H54 (cell line): ENCODE data around the gene SYNDIG1.

ENCODE experiments used
- DNase-seq: peaks from one replicate; pipeline ENCODE4 v3.0.0; 2011; ENCODE audit warnings: low spot score, mixed read lengths; ENCODE audit not compliant: insufficient read length
- FAIRE-seq: peaks from 3 replicates; lab custom pipeline; 2011; peaks lifted over from hg19 to GRCh38; lab: Jason Lieb, UNC
- POLR2A ChIP-seq: IDR thresholded peaks from 2 replicates; pipeline ENCODE4 v1.6.1; 2011; ENCODE audit warnings: low read depth, mild to moderate bottlenecking, low read length

The SYNDIG1 gene

GRCh38 chr20:24452498-24453127, 16.8 kb upstream of the SYNDIG1 start:
- FAIRE-seq (no peak), DNase-seq (no peak)
- no peak for TF ChIP-seq POLR2A

GRCh38 chr20:24453869-24454268, 15.6 kb upstream of the SYNDIG1 start:
- FAIRE-seq = no peak
- DNase-seq = no peak
- no peak for TF ChIP-seq POLR2A

GRCh38 chr20:24455081-24455480, 14.3 kb upstream of the SYNDIG1 start:
- no peak for TF ChIP-seq POLR2A
- FAIRE-seq = no peak
- no peak for DNase-seq

- FAIRE-seq = no peak
- no peak for DNase-seq
Observed at GRCh38 chr20:24456398-24456781, 13.0 kb upstream of the SYNDIG1 start.

GRCh38 chr20:24458436-24458835, 11.0 kb upstream of the SYNDIG1 start:
- no peak for TF ChIP-seq POLR2A
- FAIRE-seq (no peak), DNase-seq (no peak)

More at GRCh38 chr20:24456398-24456781, 13.0 kb upstream of the SYNDIG1 start:
- no peak for TF ChIP-seq POLR2A

- DNase-seq (no peak), FAIRE-seq (no peak)
Observed at GRCh38 chr20:24459733-24460132, 9.7 kb upstream of the SYNDIG1 start.

GRCh38 chr20:24460712-24461111, 8.7 kb upstream of the SYNDIG1 start:
- DNase-seq (no peak), FAIRE-seq (no peak)
- no peak for TF ChIP-seq POLR2A

More at GRCh38 chr20:24459733-24460132, 9.7 kb upstream of the SYNDIG1 start:
- no peak for TF ChIP-seq POLR2A

GRCh38 chr20:24461848-24462247, 7.6 kb upstream of the SYNDIG1 start:
- no peak for DNase-seq
- no peak for TF ChIP-seq POLR2A
- no peak for FAIRE-seq

- no peak for FAIRE-seq
- TF ChIP-seq POLR2A = no peak
- DNase-seq = no peak
Observed at GRCh38 chr20:24462460-24463010, 6.9 kb upstream of the SYNDIG1 start.

GRCh38 chr20:24465159-24465558, 4.3 kb upstream of the SYNDIG1 start:
- TF ChIP-seq POLR2A = no peak

GRCh38 chr20:24465730-24466129, 3.7 kb upstream of the SYNDIG1 start:
- no peak for TF ChIP-seq POLR2A
- FAIRE-seq (no peak), DNase-seq (no peak)

More at GRCh38 chr20:24465159-24465558, 4.3 kb upstream of the SYNDIG1 start:
- DNase-seq (no peak), FAIRE-seq (no peak)

GRCh38 chr20:24468401-24469115, 871 bp upstream of the SYNDIG1 start:
- TF ChIP-seq POLR2A = no peak
- no peak for FAIRE-seq
- no peak for DNase-seq

- no peak for DNase-seq
- TF ChIP-seq POLR2A = no peak
Observed at GRCh38 chr20:24469894-24470745, 691 bp downstream of the SYNDIG1 start.

More at GRCh38 chr20:24469894-24470745, 691 bp downstream of the SYNDIG1 start:
- FAIRE-seq = no peak
